DND-41 (cell line): Measurements from ENCODE around the gene FBXO38.

Experiments
- EZH2 ChIP-seq: IDR thresholded peaks from 3 replicates; pipeline ENCODE4 v1.6.1; 2012; ENCODE audit warnings: borderline replicate concordance, low read depth, mild to moderate bottlenecking, moderate library complexity, low read length, inconsistent platforms; ENCODE audit not compliant: severe bottlenecking
- TF ChIP-seq, protein P1 (sequence below): IDR thresholded peaks from 2 replicates; pipeline ENCODE4 v1.5.1; 2012; ENCODE audit warnings: borderline replicate concordance, low read length, moderate library complexity, mild to moderate bottlenecking; ENCODE audit not compliant: poor library complexity, severe bottlenecking; ENCODE audit errors: extremely low read depth

DNA sequence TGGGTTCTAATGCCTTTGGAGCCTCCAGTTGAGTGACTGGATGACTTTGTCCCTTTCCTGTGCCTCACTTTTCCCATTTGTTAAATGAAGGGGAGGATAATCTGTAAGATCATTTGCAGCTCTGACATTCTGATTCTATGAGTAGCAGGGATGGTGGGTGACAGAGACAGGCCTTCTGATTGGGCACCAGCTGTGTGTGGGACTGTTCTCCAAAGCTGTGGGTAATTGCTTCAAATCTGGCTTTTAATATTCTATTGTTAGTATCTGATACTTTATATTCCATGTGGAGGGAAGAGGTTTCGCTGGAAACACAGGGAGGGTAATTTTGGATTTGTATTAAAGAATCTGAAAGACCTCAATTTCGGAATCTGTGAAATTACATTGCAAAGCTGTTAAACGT, 102.7 kb downstream of the FBXO38 start:
- TF ChIP-seq, protein P1, sequence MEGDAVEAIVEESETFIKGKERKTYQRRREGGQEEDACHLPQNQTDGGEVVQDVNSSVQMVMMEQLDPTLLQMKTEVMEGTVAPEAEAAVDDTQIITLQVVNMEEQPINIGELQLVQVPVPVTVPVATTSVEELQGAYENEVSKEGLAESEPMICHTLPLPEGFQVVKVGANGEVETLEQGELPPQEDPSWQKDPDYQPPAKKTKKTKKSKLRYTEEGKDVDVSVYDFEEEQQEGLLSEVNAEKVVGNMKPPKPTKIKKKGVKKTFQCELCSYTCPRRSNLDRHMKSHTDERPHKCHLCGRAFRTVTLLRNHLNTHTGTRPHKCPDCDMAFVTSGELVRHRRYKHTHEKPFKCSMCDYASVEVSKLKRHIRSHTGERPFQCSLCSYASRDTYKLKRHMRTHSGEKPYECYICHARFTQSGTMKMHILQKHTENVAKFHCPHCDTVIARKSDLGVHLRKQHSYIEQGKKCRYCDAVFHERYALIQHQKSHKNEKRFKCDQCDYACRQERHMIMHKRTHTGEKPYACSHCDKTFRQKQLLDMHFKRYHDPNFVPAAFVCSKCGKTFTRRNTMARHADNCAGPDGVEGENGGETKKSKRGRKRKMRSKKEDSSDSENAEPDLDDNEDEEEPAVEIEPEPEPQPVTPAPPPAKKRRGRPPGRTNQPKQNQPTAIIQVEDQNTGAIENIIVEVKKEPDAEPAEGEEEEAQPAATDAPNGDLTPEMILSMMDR: no peak
- no peak for TF ChIP-seq EZH2
